Neutrophil (primary cell): ENCODE results near the gene EHD1.

Experiments
- H3K27ac ChIP-seq: fragments of 200-600 bp; sonication (generic); 2 replicates; pipeline ENCODE4 v1.5.1; 2016; ENCODE audit warnings: mild to moderate bottlenecking, moderate library complexity
- H3K27me3 ChIP-seq: fragments of 200-600 bp; sonication (generic); 2 replicates; pipeline ENCODE4 v1.6.0; 2016; ENCODE audit warnings: mild to moderate bottlenecking
- H3K36me3 ChIP-seq: fragments of 200-600 bp; sonication (generic); 2 replicates; pipeline ENCODE4 v1.5.1; 2017
- H3K4me1 ChIP-seq, 2 experiments: fragments of 200-600 bp in 1 of 2; sonication (generic) in 1 of 2; 1 replicate in 1 of 2; 2 replicates in 1 of 2; pipeline versions ENCODE4 v1.5.1 to v1.6.1; 2013 to 2016; ENCODE audit warnings: low read depth in 1 of 2, low read length in 1 of 2, mild to moderate bottlenecking in 1 of 2, moderate library complexity in 1 of 2; ENCODE audit not compliant: control insufficient read depth in 1 of 2, insufficient read depth in 1 of 2
- H3K4me3 ChIP-seq, 2 experiments: fragments of 200-600 bp in 1 of 2; sonication (generic) in 1 of 2; 1 replicate in 1 of 2; 2 replicates in 1 of 2; pipeline ENCODE4 v1.5.1; 2013 to 2016; ENCODE audit warnings: low read depth in 1 of 2, low read length in 1 of 2, mild to moderate bottlenecking in 1 of 2, moderate library complexity in 1 of 2
- H3K9me3 ChIP-seq: fragments of 200-600 bp; sonication (generic); 2 replicates; pipeline ENCODE4 v1.5.1; 2016
- CTCF ChIP-seq: fragments of 200-600 bp; sonication (generic); IDR thresholded peaks from 2 replicates; pipeline ENCODE4 v1.5.1; 2016; ENCODE audit warnings: antibody characterized with exemption

Gene EHD1

GRCh38 chr11:64864473-64865285, 13.7 kb downstream of the EHD1 start:
- Histone ChIP-seq H3K27ac (peak overlapping the region; percentile 99), H3K27me3 (no peaks in the 10 kb centered on the region), H3K4me3 (peak overlapping the region; percentile 30 to 62), H3K36me3 (peaks cover 31% of the 10 kb centered on the region), H3K9me3 (no peaks in the 10 kb centered on the region), H3K4me1 (peaks cover 97 to 98% of the 10 kb centered on the region in 2 experiments)
- TF ChIP-seq CTCF = no peak

DNA sequence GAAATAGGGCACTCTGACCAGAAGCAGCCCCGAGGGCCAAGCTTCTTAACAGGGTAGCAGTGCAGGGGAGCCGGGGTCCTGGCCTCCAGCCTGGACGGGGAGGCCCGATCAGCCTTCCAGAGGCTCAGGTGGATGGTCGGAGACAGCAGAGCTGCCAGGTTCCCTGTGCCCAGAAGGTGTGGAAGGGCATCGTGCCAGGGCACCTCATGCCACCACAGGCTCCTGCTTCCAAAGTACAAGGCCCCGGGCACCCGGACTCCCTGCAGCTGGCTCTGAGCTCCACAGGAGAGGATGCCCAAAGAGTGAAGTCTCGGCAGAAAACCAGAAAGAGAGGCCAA, 14.3 kb downstream of the EHD1 start:
- H3K4me1 ChIP-seq = peaks cover 97 to 98% of the 10 kb centered on the region in 2 experiments
- H3K27ac ChIP-seq = peak overlapping the region; percentile 99
- peaks cover 34% of the 10 kb centered on the region for H3K36me3 ChIP-seq
- peak overlapping the region; percentile 30 to 62 for H3K4me3 ChIP-seq
- H3K27me3 ChIP-seq = no peaks in the 10 kb centered on the region
- no peak for TF ChIP-seq CTCF
- no peaks in the 10 kb centered on the region for H3K9me3 ChIP-seq

- Histone ChIP-seq H3K36me3 (peaks cover 38% of the 10 kb centered on the region), H3K9me3 (no peaks in the 10 kb centered on the region), H3K4me1 (peaks cover 97 to 98% of the 10 kb centered on the region in 2 experiments), H3K27ac (peak overlapping the region; percentile 99), H3K4me3 (peak overlapping the region; percentile 59 to 62), H3K27me3 (no peaks in the 10 kb centered on the region)
- no peak for TF ChIP-seq CTCF
Measured at GRCh38 chr11:64863391-64864060, 14.9 kb downstream of the EHD1 start.

GRCh38 chr11:64862987-64863390, 15.4 kb downstream of the EHD1 start:
- Histone ChIP-seq H3K4me3 (peak overlapping the region; percentile 59 to 62), H3K36me3 (peaks cover 38% of the 10 kb centered on the region), H3K27ac (peak overlapping the region; percentile 99), H3K9me3 (no peaks in the 10 kb centered on the region), H3K4me1 (peaks cover 97 to 98% of the 10 kb centered on the region in 2 experiments), H3K27me3 (no peaks in the 10 kb centered on the region)
- no peak for TF ChIP-seq CTCF

DNA sequence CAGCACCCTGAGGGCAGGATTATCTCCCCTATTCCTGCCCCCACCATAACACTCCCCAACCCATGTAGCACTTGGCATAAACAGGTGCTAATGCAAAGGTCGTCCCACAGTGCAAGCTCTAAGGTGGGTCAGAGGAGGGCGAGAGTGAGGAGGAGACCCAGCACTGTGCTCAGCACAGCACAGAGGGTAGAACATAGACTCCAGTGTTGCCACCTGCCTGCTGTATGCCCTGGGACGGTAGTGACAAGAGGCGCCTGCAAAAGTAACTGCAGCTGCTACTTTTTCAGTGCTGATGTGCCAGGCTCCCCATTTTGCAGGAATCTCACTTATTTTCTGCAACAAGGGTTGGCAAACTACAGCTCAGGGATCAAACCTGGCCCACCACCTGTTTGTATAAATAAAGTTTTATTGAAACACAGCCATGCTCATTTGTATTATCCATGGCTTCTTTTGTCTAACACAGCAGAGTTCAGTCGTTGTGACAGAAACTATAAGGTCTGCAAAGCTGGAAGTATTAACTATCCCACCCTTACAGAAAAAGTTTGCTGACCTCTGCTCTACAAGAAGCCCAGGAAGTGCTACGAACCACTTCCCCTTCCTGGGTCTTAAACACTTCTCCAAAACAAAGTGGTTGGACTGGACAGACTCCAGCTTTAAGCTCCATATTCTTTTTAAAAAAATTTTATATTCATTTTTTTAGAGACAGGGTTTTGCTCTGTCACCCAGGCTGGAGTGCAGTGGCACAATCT, 17.0 kb downstream of the EHD1 start:
- peaks cover 39% of the 10 kb centered on the region for H3K36me3 ChIP-seq
- H3K9me3 ChIP-seq = no peaks in the 10 kb centered on the region
- H3K4me3 ChIP-seq = peak overlapping the region; percentile 59 to 62
- peaks cover 100% of the 10 kb centered on the region in 2 experiments for H3K4me1 ChIP-seq
- H3K27ac ChIP-seq = peak overlapping the region; percentile 99
- no peaks in the 10 kb centered on the region for H3K27me3 ChIP-seq
- no peak for TF ChIP-seq CTCF
